Measurements from ENCODE around the gene ATP1A1. TPM values are rescaled to one million over a fixed set of nuclear protein-coding genes. Genes with fewer than 3 reads are reported as not detected.

Gene ATP1A1
- 361 and 378 TPM in 2 replicates for total RNA-seq (2022)
- Bru-seq, nascent RNA, result percentile 92 among the genes with signal in this experiment
- BruChase-seq, experiment 1, labeled RNA remaining after a 6-hour chase, result percentile 96 among the genes with signal in this experiment
- percentile 89 among the genes with signal in this experiment for BruChase-seq, experiment 2, labeled RNA remaining after a 2-hour chase
- long read RNA-seq, transcript ATP1A1-201 (23 exons, 3,654 nt), result major isoform, 328 of 496 reads
- long read RNA-seq, partial matches to known transcripts, result 154 of 496 reads
- long read RNA-seq, other reads (novel, unspliced or antisense), result 13 of 496 reads

GRCh38 chr1:116372651-116373430, at the start of gene ATP1A1:
ATP1A1 (plus strand) TSS chr1:116373244; CDS start chr1:116373512, 268 bp downstream.
- Mint-ChIP-seq H3K9me3 (ENCODE audit: unreplicated experiment) (no peaks in the 10 kb centered on the region), H3K36me3 (ENCODE audit: insufficient read depth, unreplicated experiment) (peaks cover 21% of the 10 kb centered on the region), H3K27ac (ENCODE audit: low read depth, unreplicated experiment) (peak within 1 kb of the TSS; percentile 78), H3K4me1 (ENCODE audit: insufficient read depth, unreplicated experiment) (peaks cover 18% of the 10 kb centered on the region), H3K4me3 (ENCODE audit: unreplicated experiment) (peak within 1 kb of the TSS; percentile 94), H3K27me3 (ENCODE audit: insufficient read depth, unreplicated experiment) (no peaks in the 10 kb centered on the region)
- no TSS peak for BruUV-seq (replicated peaks)
- no peak for TF ChIP-seq CTCF (IDR thresholded peaks at IDR 0.05; ENCODE audit: unreplicated experiment)
- DNase-seq (ENCODE audit: unreplicated experiment), result peak; percentile 93
- intact Hi-C loops (cut with micrococcal nuclease), result loop anchor here (10.0 kb wide), 1 partner anchor 218 kb away; no protein-coding TSS in a partner anchor
- ChIA-PET POLR2A (interaction anchor here (0.6 to 6.6 kb wide), 9 partner anchors 9 to 234 kb away, joined by 3 to 110 read pairs (median 6); no protein-coding TSS in a partner anchor), CTCF (no interaction called here)

- H3K27me3 Mint-ChIP-seq (ENCODE audit: insufficient read depth, unreplicated experiment), result no peaks in the 10 kb centered on the region
- H3K4me1 Mint-ChIP-seq (ENCODE audit: insufficient read depth, unreplicated experiment), result peaks cover 12% of the 10 kb centered on the region
- no peak for DNase-seq (ENCODE audit: unreplicated experiment)
- intact Hi-C loops (cut with micrococcal nuclease), result no loop called here
- no peak overlapping the region for H3K4me3 Mint-ChIP-seq (ENCODE audit: unreplicated experiment)
- H3K9me3 Mint-ChIP-seq (ENCODE audit: unreplicated experiment), result no peaks in the 10 kb centered on the region
- H3K36me3 Mint-ChIP-seq (ENCODE audit: insufficient read depth, unreplicated experiment), result no peaks in the 10 kb centered on the region
- no TSS peak for BruUV-seq (replicated peaks)
- ChIA-PET POLR2A (interaction anchor here (1.5 kb wide), 1 partner anchor 17 kb away, joined by 4 read pairs; no protein-coding TSS in a partner anchor), CTCF (no interaction called here)
- TF ChIP-seq CTCF (IDR thresholded peaks at IDR 0.05; ENCODE audit: unreplicated experiment), result no peak
- H3K27ac Mint-ChIP-seq (ENCODE audit: low read depth, unreplicated experiment), result no peak overlapping the region
Observed at GRCh38 chr1:116323491-116323890, 49.6 kb upstream of the ATP1A1 start.

GRCh38 chr1:116324411-116324810, 48.6 kb upstream of the ATP1A1 start:
- H3K9me3 Mint-ChIP-seq (ENCODE audit: unreplicated experiment), result no peaks in the 10 kb centered on the region
- POLR2A ChIA-PET, result interaction anchor here (0.6 to 1.5 kb wide), 5 partner anchors 9 to 34 kb away, joined by 3 to 6 read pairs (median 4); no protein-coding TSS in a partner anchor
- no peak for DNase-seq (ENCODE audit: unreplicated experiment)
- no TSS peak for BruUV-seq (replicated peaks)
- H3K27me3 Mint-ChIP-seq (ENCODE audit: insufficient read depth, unreplicated experiment), result no peaks in the 10 kb centered on the region
- intact Hi-C loops (cut with micrococcal nuclease), result no loop called here
- H3K4me3 Mint-ChIP-seq (ENCODE audit: unreplicated experiment), result no peak overlapping the region
- no peak overlapping the region for H3K27ac Mint-ChIP-seq (ENCODE audit: low read depth, unreplicated experiment)
- H3K36me3 Mint-ChIP-seq (ENCODE audit: insufficient read depth, unreplicated experiment), result no peaks in the 10 kb centered on the region
- H3K4me1 Mint-ChIP-seq (ENCODE audit: insufficient read depth, unreplicated experiment), result peaks cover 12% of the 10 kb centered on the region
- no peak for TF ChIP-seq CTCF (IDR thresholded peaks at IDR 0.05; ENCODE audit: unreplicated experiment)
- CTCF ChIA-PET, result interaction anchor here (1.0 kb wide), 1 partner anchor 35 kb away, joined by 4 read pairs; no protein-coding TSS in a partner anchor

GRCh38 chr1:116325104-116325503, 47.9 kb upstream of the ATP1A1 start:
- intact Hi-C loops (cut with micrococcal nuclease), result no loop called here
- H3K4me3 Mint-ChIP-seq (ENCODE audit: unreplicated experiment), result no peak overlapping the region
- TF ChIP-seq CTCF (IDR thresholded peaks at IDR 0.05; ENCODE audit: unreplicated experiment), result no peak
- ChIA-PET POLR2A (interaction anchor here (0.7 to 3.0 kb wide), 5 partner anchors 10 to 50 kb away, joined by 4 to 9 read pairs (median 6); no protein-coding TSS in a partner anchor), CTCF (interaction anchor here (1.0 kb wide), 1 partner anchor 35 kb away, joined by 4 read pairs; no protein-coding TSS in a partner anchor)
- H3K36me3 Mint-ChIP-seq (ENCODE audit: insufficient read depth, unreplicated experiment), result no peaks in the 10 kb centered on the region
- H3K4me1 Mint-ChIP-seq (ENCODE audit: insufficient read depth, unreplicated experiment), result peaks cover 19% of the 10 kb centered on the region
- BruUV-seq (replicated peaks), result no TSS peak
- no peaks in the 10 kb centered on the region for H3K9me3 Mint-ChIP-seq (ENCODE audit: unreplicated experiment)
- H3K27me3 Mint-ChIP-seq (ENCODE audit: insufficient read depth, unreplicated experiment), result no peaks in the 10 kb centered on the region
- H3K27ac Mint-ChIP-seq (ENCODE audit: low read depth, unreplicated experiment), result no peak overlapping the region
- no peak for DNase-seq (ENCODE audit: unreplicated experiment)
